Neuronal stem cell (in vitro differentiated cells): ENCODE results near the gene CACNA1C.

Experiments
- DNase-seq: peaks from one replicate; pipeline ENCODE4 v3.0.0-alpha.2; 2013; ENCODE audit warnings: low spot score
- H2AFZ ChIP-seq: one replicate; pipeline ENCODE4 v1.6.1; 2013; ENCODE audit warnings: mild to moderate bottlenecking, low read length, inconsistent platforms
- H2AK5ac ChIP-seq: 2 replicates; pipeline ENCODE4 v1.6.1; 2013; ENCODE audit warnings: low read depth, mild to moderate bottlenecking, inconsistent platforms, low read length, moderate library complexity, mixed read lengths
- H2BK120ac ChIP-seq: 2 replicates; pipeline ENCODE4 v1.6.1; 2013; ENCODE audit warnings: low read depth, mild to moderate bottlenecking, inconsistent platforms, low read length, moderate library complexity, mixed read lengths
- H2BK12ac ChIP-seq: one replicate; pipeline ENCODE4 v1.6.1; 2013; ENCODE audit warnings: low read length, inconsistent platforms
- H2BK15ac ChIP-seq: 2 replicates; pipeline ENCODE4 v1.6.1; 2013; ENCODE audit warnings: mild to moderate bottlenecking, low read length, inconsistent platforms, mixed read lengths
- H2BK5ac ChIP-seq: one replicate; pipeline ENCODE4 v1.6.1; 2013; ENCODE audit warnings: inconsistent platforms, mild to moderate bottlenecking, low read length, moderate library complexity
- H3K14ac ChIP-seq: one replicate; pipeline ENCODE4 v1.6.1; 2013; ENCODE audit warnings: low read length, inconsistent platforms
- H3K18ac ChIP-seq: 2 replicates; pipeline ENCODE4 v1.6.1; 2013; ENCODE audit warnings: low read length, inconsistent platforms
- H3K23ac ChIP-seq: 2 replicates; pipeline ENCODE4 v1.6.1; 2013; ENCODE audit warnings: low read depth, mild to moderate bottlenecking, mixed read lengths, low read length, inconsistent platforms; ENCODE audit not compliant: poor library complexity
- H3K27ac ChIP-seq: replicated peaks from 3 replicates; pipeline ENCODE4 v1.5.1; 2013; ENCODE audit warnings: low read length, inconsistent platforms
- H3K27me3 ChIP-seq, 3 experiments: 2 replicates each; pipeline ENCODE4 v1.6.1; 2013; ENCODE audit warnings: low read length in 3 of 3, mild to moderate bottlenecking in 2 of 3, inconsistent platforms in 1 of 3, low read depth in 1 of 3, mixed read lengths in 1 of 3, moderate library complexity in 1 of 3; ENCODE audit not compliant: control insufficient read depth in 3 of 3, insufficient read depth in 3 of 3
- H3K36me3 ChIP-seq, 2 donors: replicated peaks in 1 of 2; 2 replicates each; pipeline ENCODE4 v1.6.1; 2013; ENCODE audit warnings: low read length in 2 of 2; ENCODE audit not compliant: control insufficient read depth in 2 of 2, insufficient read depth in 2 of 2
- H3K4ac ChIP-seq: 2 replicates; pipeline ENCODE4 v1.6.1; 2013; ENCODE audit warnings: inconsistent platforms, mild to moderate bottlenecking, low read length, moderate library complexity
- H3K4me1 ChIP-seq, 2 donors: 1 replicate in 1 of 2; 2 replicates in 1 of 2; pipeline ENCODE4 v1.6.1; 2013; ENCODE audit warnings: low read length in 2 of 2, low read depth in 1 of 2; ENCODE audit not compliant: control insufficient read depth in 2 of 2, insufficient read depth in 1 of 2
- H3K4me2 ChIP-seq: one replicate; pipeline ENCODE4 v1.6.1; 2013; ENCODE audit warnings: mild to moderate bottlenecking, low read length, inconsistent platforms; ENCODE audit not compliant: insufficient read depth, poor library complexity, severe bottlenecking
- H3K4me3 ChIP-seq, 2 donors: 2 replicates each; pipeline ENCODE4 v1.5.1; 2013; ENCODE audit warnings: low read length in 2 of 2, mild to moderate bottlenecking in 2 of 2, inconsistent platforms in 1 of 2, moderate library complexity in 1 of 2
- H3K79me1 ChIP-seq: one replicate; pipeline ENCODE4 v1.6.1; 2013; ENCODE audit warnings: low read depth, mild to moderate bottlenecking, inconsistent platforms, low read length, moderate library complexity
- H3K9ac ChIP-seq: one replicate; pipeline ENCODE4 v1.6.1; 2013; ENCODE audit warnings: mild to moderate bottlenecking, low read depth, low read length, inconsistent platforms; ENCODE audit not compliant: poor library complexity
- H3K9me3 ChIP-seq, 2 donors: replicated peaks in 1 of 2; 2 replicates each; pipeline versions ENCODE3 to v1.6.1; 2013; ENCODE audit warnings: low read length in 2 of 2, mild to moderate bottlenecking in 2 of 2, inconsistent platforms in 1 of 2, low read depth in 1 of 2, mixed read lengths in 1 of 2, moderate library complexity in 1 of 2; ENCODE audit not compliant: control insufficient read depth in 2 of 2, insufficient read depth in 1 of 2
- H4K8ac ChIP-seq: one replicate; pipeline ENCODE4 v1.6.1; 2013; ENCODE audit warnings: low read depth, mild to moderate bottlenecking, inconsistent platforms, low read length, moderate library complexity
- H4K91ac ChIP-seq: one replicate; pipeline ENCODE4 v1.6.1; 2013; ENCODE audit warnings: low read length, low read depth, mild to moderate bottlenecking, inconsistent platforms; ENCODE audit not compliant: poor library complexity
- WGBS, 2 donors: extraction: QIAGEN DNeasy Blood & Tissue Kit; methylation state at CpG; one replicate each; pipeline ENCODE4 v1.1.7; 2013; ENCODE audit warnings: missing lambda C conversion rate in 2 of 2, mixed read lengths in 1 of 2; ENCODE audit not compliant: insufficient read length in 2 of 2, insufficient replicate concordance in 1 of 2; ENCODE audit errors: extremely low coverage in 2 of 2; 5-methylcytosine and 5-hydroxymethylcytosine counted together

The CACNA1C gene

DNA sequence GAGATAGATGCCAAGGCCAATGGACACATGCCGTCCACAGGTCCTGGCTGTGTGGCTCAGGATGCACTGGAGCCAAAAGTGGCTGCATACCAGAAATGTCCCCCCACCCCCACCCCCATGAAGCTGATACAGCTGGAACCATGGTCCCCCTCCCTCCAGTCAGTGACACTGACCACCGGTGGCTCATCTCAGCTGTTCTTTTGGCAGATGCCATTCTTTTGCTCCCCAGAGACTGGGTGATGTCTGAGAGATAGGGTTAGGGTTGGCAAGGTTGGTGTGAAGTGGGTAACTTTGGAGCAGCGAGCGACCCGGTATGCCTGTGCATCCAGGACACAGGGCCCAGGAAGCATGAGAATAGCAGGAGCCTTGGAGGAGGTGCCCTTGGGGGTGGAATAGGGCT, 285.6 kb downstream of the CACNA1C start:
- H3K79me1 ChIP-seq: no peaks in the 10 kb centered on the region
- H3K23ac ChIP-seq: no peak overlapping the region
- H3K4me1 ChIP-seq: peaks cover 0 to 16% of the 10 kb centered on the region in 2 donors
- no peak overlapping the region for H2BK15ac ChIP-seq
- H2BK5ac ChIP-seq: no peak overlapping the region
- H3K9me3 ChIP-seq: no peaks in the 10 kb centered on the region
- no peaks in the 10 kb centered on the region for H3K36me3 ChIP-seq
- WGBS, 2 donors: no CpG with 5 or more reads among the region's 5 CpGs
- no peak for DNase-seq
- H3K9ac ChIP-seq: no peak overlapping the region
- no peak overlapping the region for H4K91ac ChIP-seq
- no peak overlapping the region for H2BK120ac ChIP-seq
- H3K27me3 ChIP-seq: peaks cover 0 to 5% (median 0%) of the 10 kb centered on the region in 3 experiments
- H2AK5ac ChIP-seq: no peak overlapping the region
- no peak overlapping the region for H2AFZ ChIP-seq
- no peak overlapping the region for H3K14ac ChIP-seq
- H3K27ac ChIP-seq: no peak overlapping the region
- H3K18ac ChIP-seq: no peak overlapping the region
- H3K4ac ChIP-seq: no peak overlapping the region
- no peak overlapping the region for H2BK12ac ChIP-seq
- H3K4me2 ChIP-seq: no peak overlapping the region
- no peak overlapping the region for H4K8ac ChIP-seq
- no peak overlapping the region for H3K4me3 ChIP-seq

DNA sequence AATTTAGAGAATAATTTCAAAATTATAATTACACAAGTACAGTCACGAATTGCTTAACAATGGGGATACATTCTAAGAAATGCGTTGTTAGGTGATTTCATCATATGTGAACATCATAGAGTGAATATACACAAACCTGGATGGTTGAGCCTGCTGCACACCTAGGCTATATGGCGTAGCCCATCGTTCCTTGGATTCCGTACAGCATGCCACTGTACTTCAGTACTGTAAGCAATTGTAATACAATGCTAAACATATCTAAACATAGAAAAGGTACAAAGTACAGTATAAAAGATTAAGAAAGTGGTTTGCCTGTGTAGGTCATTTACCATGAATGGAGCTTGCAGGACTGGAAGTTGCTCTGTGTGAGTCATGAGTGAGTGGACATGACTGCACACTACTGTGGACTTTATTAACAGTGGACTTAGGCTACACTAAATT, 286.2 kb downstream of the CACNA1C start:
- Histone ChIP-seq H2AK5ac (no peak overlapping the region), H2BK5ac (no peak overlapping the region), H3K4ac (no peak overlapping the region), H2BK120ac (no peak overlapping the region), H3K79me1 (no peaks in the 10 kb centered on the region), H3K18ac (no peak overlapping the region), H4K91ac (no peak overlapping the region), H4K8ac (no peak overlapping the region), H3K14ac (no peak overlapping the region), H3K4me1 (peaks cover 0 to 11% of the 10 kb centered on the region in 2 donors), H3K4me2 (no peak overlapping the region), H2BK15ac (no peak overlapping the region), H3K23ac (no peak overlapping the region), H3K4me3 (no peak overlapping the region), H3K27ac (no peak overlapping the region), H3K9me3 (no peaks in the 10 kb centered on the region), H3K27me3 (peaks cover 0 to 5% (median 0%) of the 10 kb centered on the region in 3 experiments), H2BK12ac (no peak overlapping the region), H2AFZ (no peak overlapping the region), H3K9ac (no peak overlapping the region), H3K36me3 (no peaks in the 10 kb centered on the region)
- no CpG with 5 or more reads among the region's 5 CpGs for WGBS, 2 donors
- no peak for DNase-seq

DNA sequence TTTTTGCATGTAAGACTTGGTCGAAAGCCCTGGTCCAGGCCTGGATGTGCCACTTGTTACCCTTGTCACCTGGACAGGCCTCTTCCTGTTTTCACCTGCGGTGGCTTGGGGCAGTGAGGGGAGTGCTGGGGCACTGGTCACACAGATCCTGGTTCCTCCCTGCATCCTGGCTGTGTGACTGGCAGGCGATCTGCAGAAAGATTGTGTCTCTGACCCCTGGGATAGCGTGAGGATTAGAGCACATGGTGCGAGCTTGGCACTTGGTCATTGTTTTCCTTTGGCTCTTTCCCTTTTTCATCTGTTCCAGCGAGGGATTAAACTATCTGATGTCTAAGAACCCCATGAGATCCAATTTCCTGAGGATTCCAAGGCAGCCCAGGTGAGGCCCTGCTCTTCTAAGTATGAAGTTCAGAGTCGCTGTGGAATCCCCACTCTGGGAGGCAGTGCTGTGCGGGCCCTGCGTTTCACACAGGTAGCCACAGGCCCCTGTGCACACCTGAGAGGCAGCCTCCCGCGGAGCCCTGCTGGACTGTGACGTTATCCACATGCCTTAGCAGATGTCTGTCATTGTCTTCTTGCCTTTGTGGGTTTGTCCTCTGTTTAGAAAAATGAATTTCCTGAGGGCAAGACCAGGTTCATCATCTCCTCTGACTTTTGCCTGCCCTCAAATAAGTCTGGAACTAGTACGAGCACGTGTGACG, 288.4 kb downstream of the CACNA1C start:
- WGBS, 2 donors: no CpG with 5 or more reads among the region's 15 CpGs
- peaks cover 3% of the 10 kb centered on the region for H3K79me1 ChIP-seq
- H2AK5ac ChIP-seq: no peak overlapping the region

DNA sequence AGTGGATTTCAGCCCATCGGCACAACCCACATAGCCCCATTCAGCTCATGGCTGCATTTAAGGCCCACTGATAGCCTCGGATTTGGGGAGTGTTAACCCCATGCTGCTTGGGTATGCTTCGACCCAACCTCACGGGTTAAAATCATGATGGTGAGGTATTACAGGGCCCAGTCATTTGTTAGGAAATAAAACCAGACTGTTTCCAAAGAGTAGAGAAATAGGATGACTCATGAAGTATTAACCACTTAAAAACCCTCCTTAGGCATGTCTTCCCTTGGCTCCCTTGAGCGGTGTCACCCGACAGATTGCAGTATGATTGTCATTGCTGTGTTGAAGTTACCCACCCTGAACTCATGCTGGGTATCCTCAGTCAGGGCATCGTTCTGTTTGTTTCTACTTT, 289.1 kb downstream of the CACNA1C start:
- H3K79me1 ChIP-seq: peaks cover 3% of the 10 kb centered on the region
- H2AFZ ChIP-seq: no peak overlapping the region
- no peak overlapping the region for H3K4me2 ChIP-seq
- H3K27ac ChIP-seq: no peak overlapping the region
- H3K23ac ChIP-seq: no peak overlapping the region
- no peak overlapping the region for H3K18ac ChIP-seq
- DNase-seq: no peak
- peaks cover 0 to 9% of the 10 kb centered on the region in 2 donors for H3K4me1 ChIP-seq
- no peak overlapping the region for H2BK120ac ChIP-seq
- no peak overlapping the region for H2BK15ac ChIP-seq
- no peak overlapping the region for H2AK5ac ChIP-seq
- H3K36me3 ChIP-seq: no peaks in the 10 kb centered on the region
- no peak overlapping the region for H3K9ac ChIP-seq
- no peak overlapping the region for H4K8ac ChIP-seq
- H2BK12ac ChIP-seq: no peak overlapping the region
- peaks cover 0 to 4% (median 0%) of the 10 kb centered on the region in 3 experiments for H3K27me3 ChIP-seq
- no peak overlapping the region for H2BK5ac ChIP-seq
- H3K4ac ChIP-seq: no peak overlapping the region
- H3K4me3 ChIP-seq: no peak overlapping the region
- WGBS, 2 donors: no CpG with 5 or more reads among the region's 7 CpGs
- no peak overlapping the region for H4K91ac ChIP-seq
- H3K14ac ChIP-seq: no peak overlapping the region
- H3K9me3 ChIP-seq: no peaks in the 10 kb centered on the region

More for the DNA sequence above, 288.4 kb downstream of the CACNA1C start:
- H4K8ac ChIP-seq: no peak overlapping the region
- H3K4me2 ChIP-seq: no peak overlapping the region
- H3K36me3 ChIP-seq: no peaks in the 10 kb centered on the region
- no peak overlapping the region for H2BK5ac ChIP-seq
- no peak overlapping the region for H3K23ac ChIP-seq
- no peak overlapping the region for H3K27ac ChIP-seq
- H2AFZ ChIP-seq: no peak overlapping the region
- H2BK15ac ChIP-seq: no peak overlapping the region
- H3K9ac ChIP-seq: no peak overlapping the region
- no peak overlapping the region for H4K91ac ChIP-seq
- H3K9me3 ChIP-seq: no peaks in the 10 kb centered on the region
- H2BK120ac ChIP-seq: no peak overlapping the region
- H2BK12ac ChIP-seq: no peak overlapping the region
- no peak overlapping the region for H3K4me3 ChIP-seq
- no peak overlapping the region for H3K4ac ChIP-seq
- no peak for DNase-seq
- H3K18ac ChIP-seq: no peak overlapping the region
- peaks cover 0 to 5% (median 0%) of the 10 kb centered on the region in 3 experiments for H3K27me3 ChIP-seq
- no peak overlapping the region for H3K14ac ChIP-seq
- peaks cover 0 to 11% of the 10 kb centered on the region in 2 donors for H3K4me1 ChIP-seq
